GM12878 (cell line): ENCODE measurements around the gene OSBPL10. TPM values are rescaled to one million over a fixed set of nuclear protein-coding genes. Genes with fewer than 3 reads are reported as not detected.

Experiments
- ATAC-seq: fragments of 200-7000 bp; cut with Tn5 transposase; 3 replicates; pipeline ENCODE4 v1.9.1; 2020; ENCODE audit warnings: mild to moderate bottlenecking, moderate library complexity
- BruUV-seq: library from RNA; stranded (reverse); fragments of 400-500 nt; replicated peaks from 2 replicates; lab custom pipeline; 2021; lab: Mats Ljungman, UMichigan
- CTCF ChIA-PET: fragments of 300-600 bp; sonication (Branson Sonifier 250); formaldehyde crosslinking; extraction: SDS; loops from one replicate; lab custom pipeline; 2021; ENCODE audit warnings: inconsistent platforms; lab: Yijun Ruan, JAX
- POLR2A ChIA-PET: fragments of 350-600 bp; formaldehyde crosslinking; extraction: SDS; loops from one replicate; lab custom pipeline; 2021; ENCODE audit warnings: inconsistent platforms; lab: Charles Lee
- RAD21 ChIA-PET: fragments of 300-600 bp; sonication (Branson Sonifier 250); formaldehyde crosslinking; loops from one replicate; lab custom pipeline; 2023; ENCODE audit warnings: antibody characterized with exemption; ENCODE audit not compliant: unreplicated experiment; lab: Charles Lee
- SMC1A ChIA-PET: fragments of 300-600 bp; sonication (Branson Sonifier 250); formaldehyde crosslinking; loops from one replicate; lab custom pipeline; 2023; ENCODE audit not compliant: unreplicated experiment, uncharacterized antibody; lab: Charles Lee
- DNase-seq: peaks from one replicate; pipeline ENCODE4 v3.0.0-alpha.2; 2011; ENCODE audit warnings: low read depth, low spot score
- FAIRE-seq: peaks from 3 replicates; lab custom pipeline; 2011; peaks lifted over from hg19 to GRCh38; lab: Jason Lieb, UNC
- H2AFZ ChIP-seq: 2 replicates; pipeline ENCODE4 v1.6.0; 2011; ENCODE audit warnings: low read depth, low read length, control low read depth; ENCODE audit not compliant: control insufficient read depth
- H3K27ac ChIP-seq: 2 replicates; pipeline ENCODE4 v1.5.1; 2011; ENCODE audit warnings: control low read depth; ENCODE audit not compliant: control insufficient read depth, insufficient read depth
- H3K27me3 ChIP-seq, 2 experiments: replicated peaks in 1 of 2; 2 replicates each; pipeline versions ENCODE4 v1.6.0 to v1.6.1; 2011; ENCODE audit warnings: low read length in 1 of 2; ENCODE audit not compliant: control insufficient read depth in 2 of 2, insufficient read depth in 2 of 2
- H3K36me3 ChIP-seq, 2 experiments: 2 replicates each; pipeline ENCODE4 v1.5.1; 2011; ENCODE audit warnings: low read length in 1 of 2; ENCODE audit not compliant: control insufficient read depth in 2 of 2, insufficient read depth in 2 of 2
- H3K4me1 ChIP-seq: 2 replicates; pipeline ENCODE4 v1.6.1; 2011; ENCODE audit warnings: mild to moderate bottlenecking, low read length, moderate library complexity, mixed read lengths; ENCODE audit not compliant: control insufficient read depth, insufficient read depth
- H3K4me2 ChIP-seq: 2 replicates; pipeline ENCODE4 v1.6.0; 2011; ENCODE audit warnings: control low read depth; ENCODE audit not compliant: control insufficient read depth, insufficient read depth
- H3K4me3 ChIP-seq: fragments of 200-600 bp; sonication (generic); 2 replicates; pipeline ENCODE4 v1.5.1; 2016
- H3K79me2 ChIP-seq: 2 replicates; pipeline ENCODE4 v1.6.0; 2011; ENCODE audit warnings: low read length; ENCODE audit not compliant: control insufficient read depth, insufficient read depth
- H3K9ac ChIP-seq: 2 replicates; pipeline ENCODE4 v1.8.0; 2011; ENCODE audit warnings: low read length, control low read depth, mixed read lengths; ENCODE audit not compliant: control insufficient read depth, insufficient read depth
- H3K9me3 ChIP-seq: replicated peaks from 3 replicates; pipeline ENCODE4 v1.5.1; 2011; ENCODE audit warnings: mild to moderate bottlenecking, low read length; ENCODE audit not compliant: control insufficient read depth, insufficient read depth
- H4K20me1 ChIP-seq: 2 replicates; pipeline ENCODE4 v1.6.0; 2011; ENCODE audit not compliant: control insufficient read depth, insufficient read depth
- CHD4 ChIP-seq: fragments of 200-600 bp; sonication (generic); IDR thresholded peaks from 2 replicates; pipeline ENCODE4 v1.6.1; 2016; ENCODE audit warnings: mild to moderate bottlenecking
- EGR1 ChIP-seq, 2 experiments: IDR thresholded peaks; 1 replicate in 1 of 2; 2 replicates in 1 of 2; pipeline ENCODE4 v1.6.1; 2011 to 2012; ENCODE audit warnings: low read depth in 2 of 2, low read length in 2 of 2, borderline replicate concordance in 1 of 2, mild to moderate bottlenecking in 1 of 2, moderate library complexity in 1 of 2
- ETV6 ChIP-seq, 2 experiments: fragments of 450-650 bp in 1 of 2; IDR thresholded peaks in 1 of 2; conservative IDR thresholded peaks in 1 of 2; 2 replicates each; pipeline ENCODE4 v1.6.1; 2014; ENCODE audit warnings: antibody characterized with exemption in 1 of 2, borderline replicate concordance in 1 of 2, low read depth in 1 of 2, mild to moderate bottlenecking in 1 of 2, moderate library complexity in 1 of 2
- FOXK2 ChIP-seq: fragments of 450-650 bp; IDR thresholded peaks from 2 replicates; pipeline ENCODE4 v1.6.1; 2017; ENCODE audit warnings: mild to moderate bottlenecking, moderate library complexity
- NRF1 ChIP-seq: conservative IDR thresholded peaks from 2 replicates; pipeline ENCODE4 v1.6.1; 2011; ENCODE audit warnings: mild to moderate bottlenecking, low read depth, low read length, improper control_type of control experiment
- PML ChIP-seq: IDR thresholded peaks from 2 replicates; pipeline ENCODE4 v1.6.1; 2012; ENCODE audit warnings: low read length, inconsistent platforms
- RAD21 ChIP-seq: IDR thresholded peaks from 2 replicates; pipeline ENCODE4 v1.6.1; 2011; ENCODE audit warnings: mild to moderate bottlenecking, low read depth, low read length, moderate library complexity; ENCODE audit not compliant: insufficient read depth
- SPI1 ChIP-seq: IDR thresholded peaks from 2 replicates; pipeline ENCODE4 v1.6.1; 2011; ENCODE audit warnings: low read depth, mild to moderate bottlenecking, low read length, moderate library complexity, borderline replicate concordance; ENCODE audit not compliant: insufficient read depth
- TCF3 ChIP-seq: IDR thresholded peaks from 2 replicates; pipeline ENCODE4 v1.6.1; 2012; ENCODE audit warnings: low read depth, mild to moderate bottlenecking, low read length, borderline replicate concordance; ENCODE audit not compliant: insufficient read depth
- ZNF24 ChIP-seq: fragments of 450-650 bp; IDR thresholded peaks from 2 replicates; pipeline ENCODE4 v1.6.1; 2017; ENCODE audit warnings: antibody characterized with exemption, mild to moderate bottlenecking
- WGBS: methylation state at CpG from one replicate; pipeline ENCODE4 v1.1.6; 2016; ENCODE audit warnings: low lambda C conversion rate; ENCODE audit not compliant: insufficient replicate concordance, insufficient coverage; ENCODE audit errors: missing lambda C conversion rate; 5-methylcytosine and 5-hydroxymethylcytosine counted together
- in situ Hi-C: fragments of 300-500 bp; cut with MboI; formaldehyde crosslinking; loops from 9 replicates; pipeline ENCODE4 v1.14.3; 2018; ENCODE audit warnings: mixed read lengths
- intact Hi-C: fragments of 100-400 bp; cut with micrococcal nuclease; formaldehyde crosslinking; loops from one replicate; pipeline ENCODE4 v1.14.2; 2022; ENCODE audit not compliant: unreplicated experiment
- polyA plus RNA-seq, 11 experiments: library from polyadenylated mRNA; depleted of rRNA in 4 of 11; unstranded in 6 of 11; stranded (reverse) in 5 of 11; fragments of >200 nt; fragmentation: Nextera tagmentation in 4 of 11; fragmentation: Illumina TruSeq in 1 of 11; extraction: Ambion mirVana in 4 of 11; extraction: Trizol in 1 of 11; gene quantifications; 1 replicate in 1 of 11; 2 replicates in 10 of 11; pipeline versions ENCODE4 v1.2.1 to v1.2.3, GENCODE V29; 2011 to 2016; ENCODE audit warnings: inconsistent platforms in 2 of 11, missing spikeins in 2 of 11, low read depth in 1 of 11
- total RNA-seq, 4 experiments: library from RNA; depleted of rRNA in 3 of 4; stranded (reverse); fragments of >200 nt in 3 of 4; fragmentation: Illumina TruSeq in 1 of 4; extraction: Trizol in 1 of 4; gene quantifications; 2 replicates each; pipeline versions ENCODE4 v1.2.1 to v1.2.3, GENCODE V29; 2013 to 2021
- TF ChIP-seq, protein P1 (sequence below): fragments of 450-650 bp; IDR thresholded peaks from 2 replicates; pipeline ENCODE4 v1.6.1; 2014; ENCODE audit warnings: mild to moderate bottlenecking
- TF ChIP-seq, protein P2 (sequence below): fragments of 450-650 bp; IDR thresholded peaks from 2 replicates; pipeline ENCODE4 v1.6.1; 2017; ENCODE audit warnings: mild to moderate bottlenecking, moderate library complexity
- TF ChIP-seq, protein P3 (sequence below): fragments of 450-650 bp; formaldehyde crosslinking; IDR thresholded peaks from 2 replicates; pipeline ENCODE4 v1.5.0; 2022; ENCODE audit warnings: mild to moderate bottlenecking, missing genetic modification characterization

The OSBPL10 gene
- total and polyA plus RNA-seq, 10 of the 15 experiments (the other 5 are each of a cell fraction or from before 2014, with no cell fraction given), result 0.03 to 0.25 (median 0.09) TPM; not detected in 5

DNA sequence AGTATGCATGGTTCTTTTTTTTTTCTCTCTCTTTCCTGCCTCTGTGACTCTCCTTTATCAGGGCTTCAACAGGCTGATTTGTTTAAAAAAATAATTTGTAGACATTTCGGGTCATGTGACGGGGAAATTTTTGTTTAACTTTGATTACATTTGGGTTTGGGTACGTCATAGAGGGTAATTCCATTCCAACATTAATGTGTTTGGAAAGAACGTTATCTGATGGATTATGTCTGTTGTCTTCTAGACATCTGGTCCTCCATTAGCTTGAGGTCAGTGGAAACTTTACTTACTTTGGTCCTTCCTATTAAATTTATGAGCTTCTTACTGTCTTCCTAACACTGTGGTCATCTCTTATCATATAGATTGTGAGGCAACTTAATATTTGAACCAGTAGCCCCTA, 367.4 kb downstream of the OSBPL10 start:
- SMC1A ChIA-PET, result interaction anchor here (1.0 to 2.0 kb wide), 4 partner anchors 11 to 153 kb away, joined by 3 to 7 read pairs (median 3); no protein-coding TSS in a partner anchor
- Histone ChIP-seq H2AFZ (no peak overlapping the region), H4K20me1 (no peaks in the 10 kb centered on the region), H3K9ac (no peak overlapping the region), H3K4me3 (no peak overlapping the region), H3K27me3 (no peaks in the 10 kb centered on the region), H3K27ac (no peak overlapping the region), H3K4me2 (no peak overlapping the region), H3K79me2 (peaks cover 4% of the 10 kb centered on the region), H3K4me1 (no peaks in the 10 kb centered on the region), H3K36me3 (peaks cover 0 to 4% of the 10 kb centered on the region in 2 experiments; a peak in 1 of 4 replicates), H3K9me3 (no peaks in the 10 kb centered on the region; the same call in 1 of the 3 replicates)
- intact Hi-C loops, result loop anchor here (10.0 kb wide), 1 partner anchor 531 kb away; no protein-coding TSS in a partner anchor
- no TSS peak for BruUV-seq
- in situ Hi-C loops, result no loop called here
- POLR2A ChIA-PET, result no interaction called here
- no peak for ATAC-seq
- CTCF ChIA-PET, result interaction anchor here (1.0 to 1.2 kb wide), 3 partner anchors 11 to 82 kb away, joined by 3 to 4 read pairs (median 3); no protein-coding TSS in a partner anchor
- 97% methylated on average over 4 of the region's 4 CpGs for WGBS
- FAIRE-seq, result no peak
- RAD21 ChIA-PET, result no interaction called here
- DNase-seq, result no peak
- TF ChIP-seq NRF1 (no peak), SPI1 (no peak), ETV6 (conservative IDR thresholded peaks at IDR 0.05 in 1 of 2, IDR thresholded peaks at IDR 0.05 in 1 of 2; ENCODE audit: borderline replicate concordance in 1 of 2, low read depth in 1 of 2) (no peak), RAD21 (no peak), CHD4 (no peak), ZNF24 (no peak), EGR1 (IDR thresholded peaks at IDR 0.05; ENCODE audit: borderline replicate concordance in 1 of 2, low read depth in 2 of 2, low read length in 2 of 2) (no peak), FOXK2 (no peak), PML (no peak), TCF3 (no peak)
- TF ChIP-seq, protein P1, sequence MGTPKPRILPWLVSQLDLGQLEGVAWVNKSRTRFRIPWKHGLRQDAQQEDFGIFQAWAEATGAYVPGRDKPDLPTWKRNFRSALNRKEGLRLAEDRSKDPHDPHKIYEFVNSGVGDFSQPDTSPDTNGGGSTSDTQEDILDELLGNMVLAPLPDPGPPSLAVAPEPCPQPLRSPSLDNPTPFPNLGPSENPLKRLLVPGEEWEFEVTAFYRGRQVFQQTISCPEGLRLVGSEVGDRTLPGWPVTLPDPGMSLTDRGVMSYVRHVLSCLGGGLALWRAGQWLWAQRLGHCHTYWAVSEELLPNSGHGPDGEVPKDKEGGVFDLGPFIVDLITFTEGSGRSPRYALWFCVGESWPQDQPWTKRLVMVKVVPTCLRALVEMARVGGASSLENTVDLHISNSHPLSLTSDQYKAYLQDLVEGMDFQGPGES, result no peak
- TF ChIP-seq, protein P2, sequence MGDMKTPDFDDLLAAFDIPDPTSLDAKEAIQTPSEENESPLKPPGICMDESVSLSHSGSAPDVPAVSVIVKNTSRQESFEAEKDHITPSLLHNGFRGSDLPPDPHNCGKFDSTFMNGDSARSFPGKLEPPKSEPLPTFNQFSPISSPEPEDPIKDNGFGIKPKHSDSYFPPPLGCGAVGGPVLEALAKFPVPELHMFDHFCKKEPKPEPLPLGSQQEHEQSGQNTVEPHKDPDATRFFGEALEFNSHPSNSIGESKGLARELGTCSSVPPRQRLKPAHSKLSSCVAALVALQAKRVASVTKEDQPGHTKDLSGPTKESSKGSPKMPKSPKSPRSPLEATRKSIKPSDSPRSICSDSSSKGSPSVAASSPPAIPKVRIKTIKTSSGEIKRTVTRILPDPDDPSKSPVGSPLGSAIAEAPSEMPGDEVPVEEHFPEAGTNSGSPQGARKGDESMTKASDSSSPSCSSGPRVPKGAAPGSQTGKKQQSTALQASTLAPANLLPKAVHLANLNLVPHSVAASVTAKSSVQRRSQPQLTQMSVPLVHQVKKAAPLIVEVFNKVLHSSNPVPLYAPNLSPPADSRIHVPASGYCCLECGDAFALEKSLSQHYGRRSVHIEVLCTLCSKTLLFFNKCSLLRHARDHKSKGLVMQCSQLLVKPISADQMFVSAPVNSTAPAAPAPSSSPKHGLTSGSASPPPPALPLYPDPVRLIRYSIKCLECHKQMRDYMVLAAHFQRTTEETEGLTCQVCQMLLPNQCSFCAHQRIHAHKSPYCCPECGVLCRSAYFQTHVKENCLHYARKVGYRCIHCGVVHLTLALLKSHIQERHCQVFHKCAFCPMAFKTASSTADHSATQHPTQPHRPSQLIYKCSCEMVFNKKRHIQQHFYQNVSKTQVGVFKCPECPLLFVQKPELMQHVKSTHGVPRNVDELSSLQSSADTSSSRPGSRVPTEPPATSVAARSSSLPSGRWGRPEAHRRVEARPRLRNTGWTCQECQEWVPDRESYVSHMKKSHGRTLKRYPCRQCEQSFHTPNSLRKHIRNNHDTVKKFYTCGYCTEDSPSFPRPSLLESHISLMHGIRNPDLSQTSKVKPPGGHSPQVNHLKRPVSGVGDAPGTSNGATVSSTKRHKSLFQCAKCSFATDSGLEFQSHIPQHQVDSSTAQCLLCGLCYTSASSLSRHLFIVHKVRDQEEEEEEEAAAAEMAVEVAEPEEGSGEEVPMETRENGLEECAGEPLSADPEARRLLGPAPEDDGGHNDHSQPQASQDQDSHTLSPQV, result no peak
- TF ChIP-seq, protein P3, sequence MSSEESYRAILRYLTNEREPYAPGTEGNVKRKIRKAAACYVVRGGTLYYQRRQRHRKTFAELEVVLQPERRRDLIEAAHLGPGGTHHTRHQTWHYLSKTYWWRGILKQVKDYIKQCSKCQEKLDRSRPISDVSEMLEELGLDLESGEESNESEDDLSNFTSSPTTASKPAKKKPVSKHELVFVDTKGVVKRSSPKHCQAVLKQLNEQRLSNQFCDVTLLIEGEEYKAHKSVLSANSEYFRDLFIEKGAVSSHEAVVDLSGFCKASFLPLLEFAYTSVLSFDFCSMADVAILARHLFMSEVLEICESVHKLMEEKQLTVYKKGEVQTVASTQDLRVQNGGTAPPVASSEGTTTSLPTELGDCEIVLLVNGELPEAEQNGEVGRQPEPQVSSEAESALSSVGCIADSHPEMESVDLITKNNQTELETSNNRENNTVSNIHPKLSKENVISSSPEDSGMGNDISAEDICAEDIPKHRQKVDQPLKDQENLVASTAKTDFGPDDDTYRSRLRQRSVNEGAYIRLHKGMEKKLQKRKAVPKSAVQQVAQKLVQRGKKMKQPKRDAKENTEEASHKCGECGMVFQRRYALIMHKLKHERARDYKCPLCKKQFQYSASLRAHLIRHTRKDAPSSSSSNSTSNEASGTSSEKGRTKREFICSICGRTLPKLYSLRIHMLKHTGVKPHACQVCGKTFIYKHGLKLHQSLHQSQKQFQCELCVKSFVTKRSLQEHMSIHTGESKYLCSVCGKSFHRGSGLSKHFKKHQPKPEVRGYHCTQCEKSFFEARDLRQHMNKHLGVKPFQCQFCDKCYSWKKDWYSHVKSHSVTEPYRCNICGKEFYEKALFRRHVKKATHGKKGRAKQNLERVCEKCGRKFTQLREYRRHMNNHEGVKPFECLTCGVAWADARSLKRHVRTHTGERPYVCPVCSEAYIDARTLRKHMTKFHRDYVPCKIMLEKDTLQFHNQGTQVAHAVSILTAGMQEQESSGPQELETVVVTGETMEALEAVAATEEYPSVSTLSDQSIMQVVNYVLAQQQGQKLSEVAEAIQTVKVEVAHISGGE (CRISPR knock-in tag), result no peak
